NAMALWA (cell line): ENCODE measurements around the gene SPI1.

ENCODE experiments used
- DNase-seq: peaks from one replicate; pipeline ENCODE4 v3.0.0-alpha.2; 2015; ENCODE audit warnings: low spot score

Gene SPI1

GRCh38 chr11:47388697-47389576 is 10.6 kb upstream of the SPI1 start:
- no peak for DNase-seq

- no peak for DNase-seq
These were observed 9.8 kb upstream of the SPI1 start for GRCh38 chr11:47387944-47388696.

GRCh38 chr11:47384498-47384897 is 6.2 kb upstream of the SPI1 start:
- DNase-seq, result no peak

- DNase-seq, result no peak
These were observed 4.7 kb upstream of the SPI1 start for GRCh38 chr11:47383071-47383470.

GRCh38 chr11:47380078-47380477 is 1.7 kb upstream of the SPI1 start:
- no peak for DNase-seq

- no peak for DNase-seq
These were observed 970 bp upstream of the SPI1 start for GRCh38 chr11:47379317-47379716.

GRCh38 chr11:47378836-47379170 is 456 bp upstream of the SPI1 start:
- no peak for DNase-seq

- no peak for DNase-seq
These were observed 757 bp downstream of the SPI1 start for GRCh38 chr11:47377571-47378009.

GRCh38 chr11:47376525-47377371 is 1.6 kb downstream of the SPI1 start:
- DNase-seq, result peak; percentile 47

GRCh38 chr11:47376107-47376524 is 2.2 kb downstream of the SPI1 start:
- DNase-seq, result no peak

GRCh38 chr11:47375546-47376085 is 2.7 kb downstream of the SPI1 start:
- no peak for DNase-seq

GRCh38 chr11:47375020-47375419 is 3.3 kb downstream of the SPI1 start:
- no peak for DNase-seq

GRCh38 chr11:47374720-47375019 is 3.7 kb downstream of the SPI1 start:
- no peak for DNase-seq

GRCh38 chr11:47373876-47374719 is 4.2 kb downstream of the SPI1 start:
- DNase-seq, result peak; percentile 80

- DNase-seq, result no peak
These were observed 5.9 kb downstream of the SPI1 start for GRCh38 chr11:47372422-47372821.

- no peak for DNase-seq
These were observed 8.7 kb downstream of the SPI1 start for GRCh38 chr11:47369676-47370075.

- DNase-seq, result no peak
These were observed 12.3 kb downstream of the SPI1 start for GRCh38 chr11:47366020-47366490.

GRCh38 chr11:47361419-47361818 is 16.9 kb downstream of the SPI1 start:
- no peak for DNase-seq

GRCh38 chr11:47360341-47360740 is 18.0 kb downstream of the SPI1 start:
- no peak for DNase-seq

- no peak for DNase-seq
These were observed 18.8 kb downstream of the SPI1 start for GRCh38 chr11:47359586-47359985.

GRCh38 chr11:47359162-47359561 is 19.2 kb downstream of the SPI1 start:
- DNase-seq, result no peak
